ENCODE data around the gene RPS8.
"Not testable (repeated sequence)": the region's sequence is repeated elsewhere in the genome, so short reads cannot be mapped to it uniquely, and the experiment has no call there.

The RPS8 gene

GRCh38 chr1:44757420-44757819 is 17.9 kb upstream of the RPS8 start:
- Histone ChIP-seq H3K4me1 (ENCODE audit: control insufficient read depth, low read depth, low read length) (no peaks in the 10 kb centered on the region), H3K36me3 (ENCODE audit: control insufficient read depth, insufficient read depth, low read length) (peaks cover 54% of the 10 kb centered on the region), H2BK5ac (ENCODE audit: low read length) (no peak overlapping the region), H3K56ac (ENCODE audit: low read length) (no peak overlapping the region), H2AK5ac (ENCODE audit: low read length) (no peak overlapping the region), H3K79me1 (ENCODE audit: low read length) (no peaks in the 10 kb centered on the region), H3K23ac (ENCODE audit: low read length) (no peak overlapping the region), H2BK15ac (replicated peaks; ENCODE audit: low read depth) (no peak overlapping the region), H3K4me2 (ENCODE audit: low read length) (no peak overlapping the region), H3K4me3 (ENCODE audit: low read length) (no peak overlapping the region), H3K9ac (ENCODE audit: low read length) (no peak overlapping the region), H3K18ac (ENCODE audit: low read length) (no peak overlapping the region), H3K27ac (ENCODE audit: low read depth, low read length) (no peak overlapping the region), H4K8ac (ENCODE audit: low read depth, low read length) (no peak overlapping the region), H3K4ac (ENCODE audit: low read depth, low read length) (no peak overlapping the region), H3K27me3 (ENCODE audit: insufficient read depth, low read length, poor library complexity) (no peaks in the 10 kb centered on the region), H3K79me2 (ENCODE audit: control insufficient read depth, insufficient read depth, low read length) (no peaks in the 10 kb centered on the region), H4K5ac (ENCODE audit: low read length) (no peak overlapping the region), H2BK120ac (ENCODE audit: low read depth, low read length) (no peak overlapping the region)
- no peak for DNase-seq
- no CpG with 5 or more reads among the region's 2 CpGs for WGBS (ENCODE audit: extremely low coverage, insufficient coverage, low lambda C conversion rate)

- no peaks in the 10 kb centered on the region for H3K79me1 ChIP-seq (ENCODE audit: low read length)
- no peak overlapping the region for H4K8ac ChIP-seq (ENCODE audit: low read depth, low read length)
- no peak overlapping the region for H3K4ac ChIP-seq (ENCODE audit: low read depth, low read length)
- H4K5ac ChIP-seq (ENCODE audit: low read length), result no peak overlapping the region
- no peak overlapping the region for H3K18ac ChIP-seq (ENCODE audit: low read length)
- no peaks in the 10 kb centered on the region for H3K4me1 ChIP-seq (ENCODE audit: control insufficient read depth, low read depth, low read length)
- no peak overlapping the region for H2BK15ac ChIP-seq (replicated peaks; ENCODE audit: low read depth)
- H2BK120ac ChIP-seq (ENCODE audit: low read depth, low read length), result no peak overlapping the region
- H3K9ac ChIP-seq (ENCODE audit: low read length), result no peak overlapping the region
- H2BK5ac ChIP-seq (ENCODE audit: low read length), result no peak overlapping the region
- H3K27me3 ChIP-seq (ENCODE audit: insufficient read depth, low read length, poor library complexity), result no peaks in the 10 kb centered on the region
- H3K23ac ChIP-seq (ENCODE audit: low read length), result no peak overlapping the region
- H3K56ac ChIP-seq (ENCODE audit: low read length), result no peak overlapping the region
- no peak for DNase-seq
- no peak overlapping the region for H3K4me3 ChIP-seq (ENCODE audit: low read length)
- no peak overlapping the region for H3K27ac ChIP-seq (ENCODE audit: low read depth, low read length)
- H3K79me2 ChIP-seq (ENCODE audit: control insufficient read depth, insufficient read depth, low read length), result no peaks in the 10 kb centered on the region
- WGBS (ENCODE audit: extremely low coverage, insufficient coverage, low lambda C conversion rate), result no CpG with 5 or more reads among the region's 11 CpGs
- H2AK5ac ChIP-seq (ENCODE audit: low read length), result no peak overlapping the region
- peaks cover 56% of the 10 kb centered on the region for H3K36me3 ChIP-seq (ENCODE audit: control insufficient read depth, insufficient read depth, low read length)
- no peak overlapping the region for H3K4me2 ChIP-seq (ENCODE audit: low read length)
Measured at GRCh38 chr1:44759077-44759476, 16.3 kb upstream of the RPS8 start.

DNA sequence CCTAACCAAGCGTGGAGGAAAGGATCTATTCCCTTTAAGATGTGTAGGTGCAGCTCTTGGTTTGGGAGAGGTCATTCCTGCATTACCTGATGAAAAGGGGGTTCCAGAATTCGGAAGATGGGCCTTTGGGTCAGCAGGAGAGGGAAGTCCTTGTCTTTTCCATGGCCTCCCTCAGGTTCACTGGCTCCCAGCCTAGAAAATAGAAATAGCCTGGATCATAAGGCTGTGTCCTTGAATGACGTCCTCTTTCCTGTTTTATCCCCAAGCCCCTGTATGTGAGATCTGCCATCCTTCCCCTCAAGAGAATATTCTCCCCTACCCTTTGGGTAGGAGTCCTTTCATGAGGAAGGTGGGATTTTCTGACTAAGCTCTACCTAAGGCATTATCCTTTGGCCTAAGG is 14.5 kb upstream of the RPS8 start:
- H2BK5ac ChIP-seq (ENCODE audit: low read length), result no peak overlapping the region
- no peaks in the 10 kb centered on the region for H3K79me2 ChIP-seq (ENCODE audit: control insufficient read depth, insufficient read depth, low read length)
- no peaks in the 10 kb centered on the region for H3K4me1 ChIP-seq (ENCODE audit: control insufficient read depth, low read depth, low read length)
- no CpG with 5 or more reads among the region's 3 CpGs for WGBS (ENCODE audit: extremely low coverage, insufficient coverage, low lambda C conversion rate)
- H3K56ac ChIP-seq (ENCODE audit: low read length), result no peak overlapping the region
- H3K4me3 ChIP-seq (ENCODE audit: low read length), result no peak overlapping the region
- H3K4me2 ChIP-seq (ENCODE audit: low read length), result no peak overlapping the region
- H4K8ac ChIP-seq (ENCODE audit: low read depth, low read length), result no peak overlapping the region
- no peak overlapping the region for H3K9ac ChIP-seq (ENCODE audit: low read length)
- no peak for DNase-seq
- no peak overlapping the region for H3K27ac ChIP-seq (ENCODE audit: low read depth, low read length)
- H3K79me1 ChIP-seq (ENCODE audit: low read length), result no peaks in the 10 kb centered on the region
- no peak overlapping the region for H3K18ac ChIP-seq (ENCODE audit: low read length)
- H4K5ac ChIP-seq (ENCODE audit: low read length), result no peak overlapping the region
- no peak overlapping the region for H2AK5ac ChIP-seq (ENCODE audit: low read length)
- H3K27me3 ChIP-seq (ENCODE audit: insufficient read depth, low read length, poor library complexity), result no peaks in the 10 kb centered on the region
- H2BK15ac ChIP-seq (replicated peaks; ENCODE audit: low read depth), result no peak overlapping the region
- H2BK120ac ChIP-seq (ENCODE audit: low read depth, low read length), result no peak overlapping the region
- no peak overlapping the region for H3K4ac ChIP-seq (ENCODE audit: low read depth, low read length)
- H3K23ac ChIP-seq (ENCODE audit: low read length), result no peak overlapping the region
- H3K36me3 ChIP-seq (ENCODE audit: control insufficient read depth, insufficient read depth, low read length), result peaks cover 46% of the 10 kb centered on the region

GRCh38 chr1:44766421-44766820 is 8.9 kb upstream of the RPS8 start:
- not testable (repeated sequence) for H2BK120ac ChIP-seq (ENCODE audit: low read depth, low read length); H3K4me2 ChIP-seq (ENCODE audit: low read length); H3K27me3 ChIP-seq (ENCODE audit: insufficient read depth, low read length, poor library complexity); H4K8ac ChIP-seq (ENCODE audit: low read depth, low read length); H3K4ac ChIP-seq (ENCODE audit: low read depth, low read length); H2AK5ac ChIP-seq (ENCODE audit: low read length); H3K56ac ChIP-seq (ENCODE audit: low read length); H4K5ac ChIP-seq (ENCODE audit: low read length); H3K4me3 ChIP-seq (ENCODE audit: low read length); DNase-seq; H2BK5ac ChIP-seq (ENCODE audit: low read length); H3K4me1 ChIP-seq (ENCODE audit: control insufficient read depth, low read depth, low read length); H3K9ac ChIP-seq (ENCODE audit: low read length); H3K18ac ChIP-seq (ENCODE audit: low read length); H3K27ac ChIP-seq (ENCODE audit: low read depth, low read length); H2BK15ac ChIP-seq (replicated peaks; ENCODE audit: low read depth); H3K79me2 ChIP-seq (ENCODE audit: control insufficient read depth, insufficient read depth, low read length); H3K79me1 ChIP-seq (ENCODE audit: low read length); H3K23ac ChIP-seq (ENCODE audit: low read length)
- peaks cover 20% of the 10 kb centered on the region for H3K36me3 ChIP-seq (ENCODE audit: control insufficient read depth, insufficient read depth, low read length)
- no CpG with 5 or more reads among the region's 6 CpGs for WGBS (ENCODE audit: extremely low coverage, insufficient coverage, low lambda C conversion rate)

- H3K18ac ChIP-seq (ENCODE audit: low read length), result peak overlapping the region; percentile 29
- H3K9ac ChIP-seq (ENCODE audit: low read length), result peak overlapping the region; percentile 100
- peak overlapping the region; percentile 60 for H3K27ac ChIP-seq (ENCODE audit: low read depth, low read length)
- H2AK5ac ChIP-seq (ENCODE audit: low read length), result peak overlapping the region; percentile 37
- H3K4ac ChIP-seq (ENCODE audit: low read depth, low read length), result peak overlapping the region; percentile 76
- peak overlapping the region; percentile 47 for H2BK5ac ChIP-seq (ENCODE audit: low read length)
- no peak overlapping the region for H4K5ac ChIP-seq (ENCODE audit: low read length)
- no CpG with 5 or more reads among the region's 36 CpGs for WGBS (ENCODE audit: extremely low coverage, insufficient coverage, low lambda C conversion rate)
- H2BK120ac ChIP-seq (ENCODE audit: low read depth, low read length), result no peak overlapping the region
- no peaks in the 10 kb centered on the region for H3K27me3 ChIP-seq (ENCODE audit: insufficient read depth, low read length, poor library complexity)
- H3K56ac ChIP-seq (ENCODE audit: low read length), result peak overlapping the region; percentile 99
- DNase-seq, result peak; percentile 37
- peak overlapping the region; percentile 53 for H3K4me2 ChIP-seq (ENCODE audit: low read length)
- H4K8ac ChIP-seq (ENCODE audit: low read depth, low read length), result no peak overlapping the region
- peaks cover 11% of the 10 kb centered on the region for H3K79me1 ChIP-seq (ENCODE audit: low read length)
- peak overlapping the region; percentile 100 for H3K4me3 ChIP-seq (ENCODE audit: low read length)
- H3K36me3 ChIP-seq (ENCODE audit: control insufficient read depth, insufficient read depth, low read length), result peaks cover 14% of the 10 kb centered on the region
- H3K79me2 ChIP-seq (ENCODE audit: control insufficient read depth, insufficient read depth, low read length), result peaks cover 30% of the 10 kb centered on the region
- H3K4me1 ChIP-seq (ENCODE audit: control insufficient read depth, low read depth, low read length), result peaks cover 2% of the 10 kb centered on the region
- H3K23ac ChIP-seq (ENCODE audit: low read length), result peak overlapping the region; percentile 94
- no peak overlapping the region for H2BK15ac ChIP-seq (replicated peaks; ENCODE audit: low read depth)
Measured at GRCh38 chr1:44775930-44776729, 790 bp downstream of the RPS8 start.

GRCh38 chr1:44776730-44777068 is 1.4 kb downstream of the RPS8 start:
- Histone ChIP-seq H4K8ac (ENCODE audit: low read depth, low read length) (no peak overlapping the region), H2BK120ac (ENCODE audit: low read depth, low read length) (no peak overlapping the region), H3K4ac (ENCODE audit: low read depth, low read length) (no peak overlapping the region), H3K9ac (ENCODE audit: low read length) (peak overlapping the region; percentile 100), H3K36me3 (ENCODE audit: control insufficient read depth, insufficient read depth, low read length) (peaks cover 14% of the 10 kb centered on the region), H3K23ac (ENCODE audit: low read length) (peak overlapping the region; percentile 59), H3K56ac (ENCODE audit: low read length) (peak overlapping the region; percentile 99), H3K4me1 (ENCODE audit: control insufficient read depth, low read depth, low read length) (peaks cover 2% of the 10 kb centered on the region), H3K79me2 (ENCODE audit: control insufficient read depth, insufficient read depth, low read length) (peaks cover 30% of the 10 kb centered on the region), H3K27ac (ENCODE audit: low read depth, low read length) (no peak overlapping the region), H3K18ac (ENCODE audit: low read length) (no peak overlapping the region), H2BK5ac (ENCODE audit: low read length) (no peak overlapping the region), H2BK15ac (replicated peaks; ENCODE audit: low read depth) (no peak overlapping the region), H3K4me2 (ENCODE audit: low read length) (peak overlapping the region; percentile 53), H4K5ac (ENCODE audit: low read length) (no peak overlapping the region), H2AK5ac (ENCODE audit: low read length) (peak overlapping the region; percentile 20), H3K79me1 (ENCODE audit: low read length) (peaks cover 11% of the 10 kb centered on the region), H3K4me3 (ENCODE audit: low read length) (peak overlapping the region; percentile 100), H3K27me3 (ENCODE audit: insufficient read depth, low read length, poor library complexity) (no peaks in the 10 kb centered on the region)
- no peak for DNase-seq
- no CpG with 5 or more reads among the region's 12 CpGs for WGBS (ENCODE audit: extremely low coverage, insufficient coverage, low lambda C conversion rate)

All from mesendoderm (in vitro differentiated cells).